ENCODE measurements around the gene COMTD1. TPM values are rescaled to one million over a fixed set of nuclear protein-coding genes. Genes with fewer than 3 reads are reported as not detected.
A peak's percentile ranks its signal among the peaks of the same experiment; 100 is the strongest.
"Not testable (repeated sequence)": the region's sequence is repeated elsewhere in the genome, so short reads cannot be mapped to it uniquely, and the experiment has no call there.

The COMTD1 gene
- total RNA-seq, 3 donors from 2014 or later, result 30.0 to 35.1 (median 30.4) TPM

- ATAC-seq, result no peak
Measured at GRCh38 chr10:75201793-75202307, 33.9 kb downstream of the COMTD1 start.

GRCh38 chr10:75199949-75200348 is 35.8 kb downstream of the COMTD1 start:
- not testable (repeated sequence) for H3K4me1 Mint-ChIP-seq (ENCODE audit: low read depth); H3K36me3 Mint-ChIP-seq (ENCODE audit: insufficient read depth); H3K4me3 Mint-ChIP-seq; H3K9me3 Mint-ChIP-seq; ATAC-seq; DNase-seq; H3K27me3 Mint-ChIP-seq (ENCODE audit: low read depth)

More at GRCh38 chr10:75201793-75202307, 33.9 kb downstream of the COMTD1 start:
- Mint-ChIP-seq H3K4me3 (no peak overlapping the region), H3K9me3 (no peaks in the 10 kb centered on the region), H3K4me1 (ENCODE audit: low read depth) (no peaks in the 10 kb centered on the region), H3K36me3 (ENCODE audit: insufficient read depth) (peaks cover 2% of the 10 kb centered on the region), H3K27me3 (ENCODE audit: low read depth) (no peaks in the 10 kb centered on the region)
- no peak for DNase-seq

- Mint-ChIP-seq H3K9me3 (no peaks in the 10 kb centered on the region), H3K4me3 (no peak overlapping the region), H3K27me3 (ENCODE audit: low read depth) (no peaks in the 10 kb centered on the region), H3K4me1 (ENCODE audit: low read depth) (no peaks in the 10 kb centered on the region), H3K36me3 (ENCODE audit: insufficient read depth) (peaks cover 3% of the 10 kb centered on the region)
- ATAC-seq (no peak), DNase-seq (no peak)
Measured at GRCh38 chr10:75197906-75198305, 37.9 kb downstream of the COMTD1 start.

- no peak for DNase-seq
- peaks cover 4% of the 10 kb centered on the region for H3K36me3 Mint-ChIP-seq (ENCODE audit: insufficient read depth)
- no peaks in the 10 kb centered on the region for H3K4me1 Mint-ChIP-seq (ENCODE audit: low read depth)
- ATAC-seq, result no peak
- no peak overlapping the region for H3K4me3 Mint-ChIP-seq
- H3K27me3 Mint-ChIP-seq (ENCODE audit: low read depth), result no peaks in the 10 kb centered on the region
- no peaks in the 10 kb centered on the region for H3K9me3 Mint-ChIP-seq
Measured at GRCh38 chr10:75197066-75197465, 38.7 kb downstream of the COMTD1 start.

GRCh38 chr10:75195035-75195763 is 40.6 kb downstream of the COMTD1 start:
- Mint-ChIP-seq H3K36me3 (ENCODE audit: insufficient read depth) (peaks cover 7% of the 10 kb centered on the region), H3K4me1 (ENCODE audit: low read depth) (no peaks in the 10 kb centered on the region), H3K4me3 (no peak overlapping the region), H3K9me3 (no peaks in the 10 kb centered on the region), H3K27me3 (ENCODE audit: low read depth) (no peaks in the 10 kb centered on the region)
- ATAC-seq (no peak), DNase-seq (no peak)

- H3K27me3 Mint-ChIP-seq (ENCODE audit: low read depth); H3K4me3 Mint-ChIP-seq; ATAC-seq; H3K4me1 Mint-ChIP-seq (ENCODE audit: low read depth); H3K36me3 Mint-ChIP-seq (ENCODE audit: insufficient read depth); DNase-seq; H3K9me3 Mint-ChIP-seq: not testable (repeated sequence)
Measured at GRCh38 chr10:75194625-75195024, 41.1 kb downstream of the COMTD1 start.

GRCh38 chr10:75191821-75192568 is 43.8 kb downstream of the COMTD1 start:
- peaks cover 9% of the 10 kb centered on the region for H3K4me1 Mint-ChIP-seq (ENCODE audit: low read depth)
- ATAC-seq, result no peak
- no peak overlapping the region for H3K4me3 Mint-ChIP-seq
- no peak for DNase-seq
- H3K27me3 Mint-ChIP-seq (ENCODE audit: low read depth), result no peaks in the 10 kb centered on the region
- H3K36me3 Mint-ChIP-seq (ENCODE audit: insufficient read depth), result peaks cover 7% of the 10 kb centered on the region
- H3K9me3 Mint-ChIP-seq, result no peaks in the 10 kb centered on the region

- H3K36me3 Mint-ChIP-seq (ENCODE audit: insufficient read depth), result peaks cover 7% of the 10 kb centered on the region
Measured at GRCh38 chr10:75189266-75190096, 46.3 kb downstream of the COMTD1 start.

GRCh38 chr10:75188522-75188921 is 47.2 kb downstream of the COMTD1 start:
- not testable (repeated sequence) for H3K4me3 Mint-ChIP-seq; H3K4me1 Mint-ChIP-seq (ENCODE audit: low read depth); DNase-seq; H3K27me3 Mint-ChIP-seq (ENCODE audit: low read depth); H3K36me3 Mint-ChIP-seq (ENCODE audit: insufficient read depth); ATAC-seq; H3K9me3 Mint-ChIP-seq

More at GRCh38 chr10:75189266-75190096, 46.3 kb downstream of the COMTD1 start:
- DNase-seq (no peak), ATAC-seq (no peak)
- H3K9me3 Mint-ChIP-seq, result no peaks in the 10 kb centered on the region
- H3K4me1 Mint-ChIP-seq (ENCODE audit: low read depth), result peaks cover 9% of the 10 kb centered on the region
- H3K4me3 Mint-ChIP-seq, result no peak overlapping the region
- H3K27me3 Mint-ChIP-seq (ENCODE audit: low read depth), result no peaks in the 10 kb centered on the region

- peaks cover 9% of the 10 kb centered on the region for H3K4me1 Mint-ChIP-seq (ENCODE audit: low read depth)
- peak; percentile 90 to 93 for ATAC-seq
- H3K36me3 Mint-ChIP-seq (ENCODE audit: insufficient read depth), result peaks cover 8% of the 10 kb centered on the region
- no peaks in the 10 kb centered on the region for H3K27me3 Mint-ChIP-seq (ENCODE audit: low read depth)
- H3K4me3 Mint-ChIP-seq, result no peak overlapping the region
- DNase-seq, result peak; percentile 60
- H3K9me3 Mint-ChIP-seq, result no peaks in the 10 kb centered on the region
Measured at GRCh38 chr10:75187961-75188426, 47.8 kb downstream of the COMTD1 start.

GRCh38 chr10:75186310-75186709 is 49.4 kb downstream of the COMTD1 start:
- Mint-ChIP-seq H3K4me3 (no peak overlapping the region), H3K4me1 (ENCODE audit: low read depth) (peaks cover 12% of the 10 kb centered on the region), H3K27me3 (ENCODE audit: low read depth) (no peaks in the 10 kb centered on the region), H3K36me3 (ENCODE audit: insufficient read depth) (peaks cover 5% of the 10 kb centered on the region), H3K9me3 (no peaks in the 10 kb centered on the region)
- ATAC-seq, result no peak
- DNase-seq, result no peak

Measured in activated T-cell treated with anti-CD3 and anti-CD28 coated beads, Interleukin-2, amount 50 U/mL, for 4 hours (primary cell).